DMS114 treated with DMSO at 0.1 percent for 48 hours (cell line): ENCODE data around the gene DLGAP5.

Experiments used
- DNase-seq: peaks from one replicate; lab custom pipeline; 2025; ENCODE audit not compliant: unreplicated experiment; lab: John Stamatoyannopoulos, UW

DLGAP5 gene

GRCh38 chr14:55131370-55132137, 59.8 kb downstream of the DLGAP5 start:
- no peak for DNase-seq

- DNase-seq, result no peak
These were observed 61.2 kb downstream of the DLGAP5 start for GRCh38 chr14:55130196-55130550.

- peak; percentile 29 for DNase-seq
These were observed 61.8 kb downstream of the DLGAP5 start for GRCh38 chr14:55129428-55130195.

GRCh38 chr14:55129086-55129427, 62.3 kb downstream of the DLGAP5 start, which contains the start of gene LGALS3:
LGALS3 (plus strand) TSS chr14:55129252; CDS start chr14:55137374, 8,122 bp downstream.
- no peak for DNase-seq

- DNase-seq, result no peak
These were observed 62.8 kb downstream of the DLGAP5 start for GRCh38 chr14:55128386-55129085.

- no peak for DNase-seq
These were observed 63.9 kb downstream of the DLGAP5 start for GRCh38 chr14:55127460-55127951.

- no peak for DNase-seq
These were observed 64.4 kb downstream of the DLGAP5 start for GRCh38 chr14:55126932-55127459.

- DNase-seq, result no peak
These were observed 65.4 kb downstream of the DLGAP5 start for GRCh38 chr14:55126034-55126433.

- no peak for DNase-seq
These were observed 66.0 kb downstream of the DLGAP5 start for GRCh38 chr14:55125403-55125802.

- DNase-seq, result no peak
These were observed 66.5 kb downstream of the DLGAP5 start for GRCh38 chr14:55124774-55125386.

GRCh38 chr14:55123852-55124639, 67.3 kb downstream of the DLGAP5 start:
- no peak for DNase-seq

GRCh38 chr14:55123101-55123500, 68.3 kb downstream of the DLGAP5 start:
- no peak for DNase-seq

- no peak for DNase-seq
These were observed 68.9 kb downstream of the DLGAP5 start for GRCh38 chr14:55122440-55122986.

GRCh38 chr14:55121628-55122439, 69.6 kb downstream of the DLGAP5 start:
- no peak for DNase-seq

GRCh38 chr14:55120571-55121495, 70.6 kb downstream of the DLGAP5 start:
- no peak for DNase-seq

- DNase-seq, result no peak
These were observed 72.6 kb downstream of the DLGAP5 start for GRCh38 chr14:55118761-55119160.

GRCh38 chr14:55117803-55118441, 73.5 kb downstream of the DLGAP5 start:
- DNase-seq, result no peak
